ENCODE results near the gene GTPBP1.

GTPBP1 gene

DNA sequence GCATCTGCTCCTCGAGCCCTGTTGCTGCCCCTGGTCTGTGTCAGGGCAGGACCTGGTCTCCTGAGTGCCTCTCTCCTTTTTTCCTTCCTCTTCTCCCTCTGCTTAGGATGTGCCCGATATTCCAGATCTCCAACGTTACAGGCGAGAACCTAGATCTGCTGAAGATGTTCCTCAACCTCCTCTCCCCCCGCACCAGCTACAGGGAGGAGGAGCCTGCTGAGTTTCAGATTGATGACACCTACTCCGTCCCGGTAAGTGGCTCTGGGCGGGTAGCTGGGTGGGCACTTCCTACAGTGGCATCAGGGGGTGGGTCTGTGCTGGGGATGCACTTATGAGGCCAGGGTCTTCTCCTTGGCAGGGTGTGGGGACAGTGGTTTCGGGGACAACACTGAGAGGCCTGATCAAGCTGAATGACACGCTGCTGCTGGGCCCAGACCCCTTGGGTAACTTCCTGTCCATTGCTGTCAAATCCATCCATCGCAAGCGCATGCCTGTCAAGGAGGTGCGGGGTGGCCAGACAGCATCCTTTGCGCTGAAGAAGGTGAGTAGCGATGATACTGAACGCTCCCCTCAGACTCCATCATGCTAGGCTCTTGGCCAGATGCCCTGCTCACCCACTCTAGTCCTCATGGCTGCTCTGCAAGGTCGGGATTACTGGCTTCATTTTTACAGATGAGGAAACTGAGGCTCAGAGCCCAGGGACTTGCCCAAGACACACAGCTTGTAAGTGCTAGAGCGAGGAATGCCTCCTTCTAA, 20.3 kb downstream of the GTPBP1 start:
- Mint-ChIP-seq H3K27ac (no peak overlapping the region), H3K4me1 (no peaks in the 10 kb centered on the region), H3K9me3 (no peaks in the 10 kb centered on the region), H3K4me3 (no peak overlapping the region), H3K36me3 (ENCODE audit: low read depth) (peaks cover 79% of the 10 kb centered on the region), H3K27me3 (ENCODE audit: low read depth, poor library complexity) (no peaks in the 10 kb centered on the region)
- DNase-seq: no peak
- TF ChIP-seq, protein P1, sequence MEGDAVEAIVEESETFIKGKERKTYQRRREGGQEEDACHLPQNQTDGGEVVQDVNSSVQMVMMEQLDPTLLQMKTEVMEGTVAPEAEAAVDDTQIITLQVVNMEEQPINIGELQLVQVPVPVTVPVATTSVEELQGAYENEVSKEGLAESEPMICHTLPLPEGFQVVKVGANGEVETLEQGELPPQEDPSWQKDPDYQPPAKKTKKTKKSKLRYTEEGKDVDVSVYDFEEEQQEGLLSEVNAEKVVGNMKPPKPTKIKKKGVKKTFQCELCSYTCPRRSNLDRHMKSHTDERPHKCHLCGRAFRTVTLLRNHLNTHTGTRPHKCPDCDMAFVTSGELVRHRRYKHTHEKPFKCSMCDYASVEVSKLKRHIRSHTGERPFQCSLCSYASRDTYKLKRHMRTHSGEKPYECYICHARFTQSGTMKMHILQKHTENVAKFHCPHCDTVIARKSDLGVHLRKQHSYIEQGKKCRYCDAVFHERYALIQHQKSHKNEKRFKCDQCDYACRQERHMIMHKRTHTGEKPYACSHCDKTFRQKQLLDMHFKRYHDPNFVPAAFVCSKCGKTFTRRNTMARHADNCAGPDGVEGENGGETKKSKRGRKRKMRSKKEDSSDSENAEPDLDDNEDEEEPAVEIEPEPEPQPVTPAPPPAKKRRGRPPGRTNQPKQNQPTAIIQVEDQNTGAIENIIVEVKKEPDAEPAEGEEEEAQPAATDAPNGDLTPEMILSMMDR (IDR thresholded peaks at IDR 0.05): no peak

DNA sequence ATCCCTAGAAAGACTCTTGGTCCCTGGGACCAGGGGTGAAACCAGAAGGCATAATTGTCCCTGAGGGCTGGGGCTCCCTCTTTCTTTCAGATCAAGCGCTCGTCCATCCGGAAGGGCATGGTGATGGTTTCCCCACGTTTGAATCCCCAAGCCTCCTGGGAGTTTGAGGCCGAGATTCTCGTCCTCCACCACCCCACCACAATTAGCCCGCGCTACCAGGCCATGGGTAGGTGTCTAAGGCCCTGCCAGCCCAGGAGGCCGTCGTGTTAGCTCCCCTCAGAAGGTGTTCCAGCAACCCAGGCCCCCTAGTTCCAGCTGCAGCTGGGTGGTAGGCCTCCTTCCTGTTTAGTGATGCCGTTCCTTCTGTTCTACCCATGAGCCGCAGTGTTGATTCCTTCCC, 21.4 kb downstream of the GTPBP1 start:
- Mint-ChIP-seq H3K36me3 (ENCODE audit: low read depth) (peaks cover 71% of the 10 kb centered on the region), H3K27ac (no peak overlapping the region), H3K9me3 (no peaks in the 10 kb centered on the region), H3K27me3 (ENCODE audit: low read depth, poor library complexity) (no peaks in the 10 kb centered on the region), H3K4me1 (no peaks in the 10 kb centered on the region), H3K4me3 (no peak overlapping the region)
- DNase-seq: no peak
- TF ChIP-seq, protein P1 (IDR thresholded peaks at IDR 0.05): no peak

DNA sequence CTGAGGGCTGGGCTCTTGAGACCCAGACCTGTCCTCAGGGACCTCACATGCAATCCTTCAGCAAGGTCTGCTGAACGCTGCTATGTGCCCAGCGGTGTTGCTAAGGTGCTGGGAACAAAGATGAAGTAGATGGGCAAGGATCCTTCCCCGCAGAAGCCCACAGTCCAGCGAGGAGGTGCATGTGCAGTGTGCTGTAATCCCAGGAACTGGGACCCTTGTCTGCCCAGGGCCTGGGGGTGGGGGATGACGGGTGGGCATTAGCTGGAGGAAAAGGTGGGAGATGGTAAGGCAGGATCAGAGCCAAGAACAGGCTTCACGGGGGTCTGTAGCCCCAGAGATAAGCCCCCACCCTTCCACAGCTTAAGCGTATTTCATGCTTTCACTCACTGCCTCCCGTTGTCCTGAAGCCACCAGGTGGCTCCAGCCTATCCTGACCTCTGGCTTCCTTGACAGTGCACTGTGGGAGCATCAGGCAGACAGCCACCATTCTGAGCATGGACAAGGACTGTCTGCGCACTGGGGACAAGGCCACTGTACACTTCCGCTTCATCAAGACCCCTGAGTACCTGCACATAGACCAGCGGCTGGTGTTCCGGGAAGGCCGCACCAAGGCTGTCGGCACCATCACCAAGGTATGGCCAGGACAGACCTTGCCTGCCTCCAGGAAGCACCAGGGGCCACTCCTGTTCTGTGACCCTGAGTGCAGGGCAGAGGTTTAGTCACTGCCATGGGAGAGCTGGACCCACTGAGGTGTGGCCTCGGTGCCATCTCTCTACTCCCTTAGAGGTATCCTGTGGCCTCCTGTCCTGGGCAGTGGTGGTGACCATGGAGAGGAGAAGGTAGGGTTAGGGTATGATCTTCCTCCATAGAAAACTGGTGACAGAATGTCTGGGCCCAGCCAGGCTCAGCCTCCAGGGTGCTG, 22.0 kb downstream of the GTPBP1 start:
- Mint-ChIP-seq H3K9me3 (no peaks in the 10 kb centered on the region), H3K36me3 (ENCODE audit: low read depth) (peaks cover 67% of the 10 kb centered on the region), H3K27ac (no peak overlapping the region), H3K4me1 (no peaks in the 10 kb centered on the region), H3K27me3 (ENCODE audit: low read depth, poor library complexity) (no peaks in the 10 kb centered on the region), H3K4me3 (no peak overlapping the region)
- TF ChIP-seq, protein P1 (IDR thresholded peaks at IDR 0.05): no peak
- no peak for DNase-seq

DNA sequence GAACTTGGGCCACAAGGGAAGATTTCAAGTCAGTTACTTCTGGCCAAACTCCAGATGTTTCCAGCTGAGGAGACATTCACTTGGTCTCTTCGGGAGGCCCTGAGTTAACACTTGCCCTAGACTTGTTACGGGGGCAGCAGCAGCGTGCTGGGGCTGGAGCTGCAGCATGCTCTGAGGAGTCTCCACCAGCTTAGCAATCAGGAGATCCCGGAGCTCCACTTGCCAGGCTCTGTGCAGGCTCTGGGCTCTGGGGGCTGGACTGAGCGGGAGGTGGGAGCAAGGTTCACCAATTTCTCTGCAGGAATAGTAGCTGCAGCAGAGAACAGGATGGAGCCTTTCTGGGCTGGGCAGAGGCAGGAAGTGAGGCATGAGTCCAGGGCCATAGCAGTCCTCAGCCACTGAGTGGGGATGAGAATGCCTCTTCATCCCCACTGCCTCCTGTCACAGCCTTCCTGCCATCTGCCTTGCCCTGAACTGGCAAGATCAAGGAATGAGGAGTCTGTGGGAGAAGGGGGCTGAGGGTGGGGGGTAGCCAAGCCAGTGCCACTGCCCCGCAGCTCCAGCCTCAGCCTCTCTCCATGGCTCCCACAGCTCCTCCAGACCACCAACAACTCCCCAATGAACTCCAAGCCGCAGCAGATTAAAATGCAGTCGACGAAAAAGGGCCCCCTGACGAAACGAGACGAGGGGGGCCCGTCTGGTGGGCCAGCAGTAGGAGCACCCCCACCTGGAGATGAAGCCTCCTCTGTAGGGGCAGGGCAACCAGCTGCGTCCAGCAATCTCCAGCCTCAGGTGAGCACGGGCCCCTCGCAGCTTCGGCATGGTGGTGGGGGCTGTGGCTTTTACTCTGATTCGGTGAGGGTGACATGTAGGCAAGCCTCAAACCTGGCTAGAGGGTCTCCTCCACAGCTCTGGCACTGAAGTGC, 23.4 kb downstream of the GTPBP1 start:
- no peaks in the 10 kb centered on the region for H3K9me3 Mint-ChIP-seq
- DNase-seq: no peak
- no peaks in the 10 kb centered on the region for H3K27me3 Mint-ChIP-seq (ENCODE audit: low read depth, poor library complexity)
- TF ChIP-seq, protein P1 (IDR thresholded peaks at IDR 0.05): no peak
- H3K27ac Mint-ChIP-seq: no peak overlapping the region
- H3K4me3 Mint-ChIP-seq: no peak overlapping the region
- no peaks in the 10 kb centered on the region for H3K4me1 Mint-ChIP-seq
- peaks cover 54% of the 10 kb centered on the region for H3K36me3 Mint-ChIP-seq (ENCODE audit: low read depth)

DNA sequence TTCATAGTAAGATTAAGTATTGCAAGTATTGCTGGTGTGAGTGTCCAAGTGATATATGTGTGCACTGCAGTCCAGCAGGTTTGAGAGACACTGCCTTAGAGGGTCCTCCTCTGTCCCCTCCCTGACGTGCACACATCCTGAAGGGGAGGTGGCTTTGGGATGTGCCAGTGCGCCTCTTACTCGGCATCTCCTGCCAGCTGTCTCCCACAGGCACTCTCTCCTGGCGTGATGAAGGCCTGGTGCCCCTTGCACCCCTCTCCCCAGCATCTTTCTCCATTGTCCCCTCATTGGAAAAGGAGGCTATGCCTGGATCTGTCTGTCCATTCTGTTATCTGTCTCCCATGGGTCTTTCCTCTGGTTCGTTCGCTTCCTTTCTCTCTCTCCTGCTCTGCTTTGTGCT, 24.2 kb downstream of the GTPBP1 start:
- no peak overlapping the region for H3K27ac Mint-ChIP-seq
- H3K4me1 Mint-ChIP-seq: no peaks in the 10 kb centered on the region
- H3K9me3 Mint-ChIP-seq: no peaks in the 10 kb centered on the region
- TF ChIP-seq, protein P1 (IDR thresholded peaks at IDR 0.05): no peak
- H3K27me3 Mint-ChIP-seq (ENCODE audit: low read depth, poor library complexity): no peaks in the 10 kb centered on the region
- peaks cover 46% of the 10 kb centered on the region for H3K36me3 Mint-ChIP-seq (ENCODE audit: low read depth)
- no peak overlapping the region for H3K4me3 Mint-ChIP-seq
- no peak for DNase-seq

Measured in nephron progenitor cell (in vitro differentiated cells).